HUES48 (cell line): ENCODE data around the gene FCRLA.

ENCODE experiments used
- H3K27ac ChIP-seq: one replicate; pipeline ENCODE4 v1.7.0; 2013; ENCODE audit warnings: low read depth, low read length, inconsistent platforms
- H3K27me3 ChIP-seq: 2 replicates; pipeline ENCODE4 v1.6.1; 2013; ENCODE audit warnings: mild to moderate bottlenecking, low read length; ENCODE audit not compliant: control insufficient read depth, insufficient read depth
- H3K36me3 ChIP-seq: 2 replicates; pipeline ENCODE4 v1.6.1; 2013; ENCODE audit warnings: low read length; ENCODE audit not compliant: control insufficient read depth, insufficient read depth
- H3K4me1 ChIP-seq: 2 replicates; pipeline ENCODE4 v1.6.1; 2013; ENCODE audit warnings: mild to moderate bottlenecking, low read length; ENCODE audit not compliant: control insufficient read depth, insufficient read depth
- H3K4me3 ChIP-seq: 2 replicates; pipeline ENCODE4 v1.5.1; 2013; ENCODE audit warnings: mild to moderate bottlenecking, low read depth, low read length
- H3K9ac ChIP-seq: 2 replicates; pipeline ENCODE4 v1.6.1; 2013; ENCODE audit warnings: mild to moderate bottlenecking, low read depth, low read length, moderate library complexity
- H3K9me3 ChIP-seq: 2 replicates; pipeline ENCODE4 v1.6.1; 2013; ENCODE audit warnings: low read length; ENCODE audit not compliant: control insufficient read depth, insufficient read depth

The FCRLA gene

GRCh38 chr1:161736335-161736969, 29.4 kb downstream of the FCRLA start:
- Histone ChIP-seq H3K4me1 (peaks cover 29% of the 10 kb centered on the region), H3K9ac (no peak overlapping the region), H3K27ac (no peak overlapping the region), H3K9me3 (no peaks in the 10 kb centered on the region), H3K4me3 (peak overlapping the region; percentile 16; the same call in 1 of the 2 replicates), H3K36me3 (no peaks in the 10 kb centered on the region), H3K27me3 (no peaks in the 10 kb centered on the region)

GRCh38 chr1:161737625-161738024, 30.6 kb downstream of the FCRLA start:
- peak overlapping the region; percentile 64 for H3K27ac ChIP-seq
- no peak overlapping the region for H3K9ac ChIP-seq
- no peaks in the 10 kb centered on the region for H3K36me3 ChIP-seq
- no peaks in the 10 kb centered on the region for H3K27me3 ChIP-seq
- H3K4me1 ChIP-seq, result peaks cover 27% of the 10 kb centered on the region
- H3K9me3 ChIP-seq, result no peaks in the 10 kb centered on the region
- H3K4me3 ChIP-seq, result peak overlapping the region; percentile 4; the same call in 1 of the 2 replicates

GRCh38 chr1:161738627-161739287, 31.7 kb downstream of the FCRLA start:
- H3K36me3 ChIP-seq, result no peaks in the 10 kb centered on the region
- peaks cover 27% of the 10 kb centered on the region for H3K4me1 ChIP-seq
- no peak overlapping the region for H3K27ac ChIP-seq
- H3K4me3 ChIP-seq, result no peak overlapping the region
- no peaks in the 10 kb centered on the region for H3K9me3 ChIP-seq
- no peaks in the 10 kb centered on the region for H3K27me3 ChIP-seq
- no peak overlapping the region for H3K9ac ChIP-seq

GRCh38 chr1:161739865-161740566, 33.0 kb downstream of the FCRLA start:
- Histone ChIP-seq H3K9me3 (no peaks in the 10 kb centered on the region), H3K36me3 (no peaks in the 10 kb centered on the region), H3K27me3 (no peaks in the 10 kb centered on the region), H3K27ac (no peak overlapping the region), H3K4me1 (peaks cover 27% of the 10 kb centered on the region), H3K9ac (no peak overlapping the region), H3K4me3 (no peak overlapping the region)

GRCh38 chr1:161740921-161741320, 33.9 kb downstream of the FCRLA start:
- no peaks in the 10 kb centered on the region for H3K36me3 ChIP-seq
- no peaks in the 10 kb centered on the region for H3K9me3 ChIP-seq
- H3K4me1 ChIP-seq, result peaks cover 24% of the 10 kb centered on the region
- no peak overlapping the region for H3K27ac ChIP-seq
- no peak overlapping the region for H3K4me3 ChIP-seq
- no peak overlapping the region for H3K9ac ChIP-seq
- no peaks in the 10 kb centered on the region for H3K27me3 ChIP-seq

- no peaks in the 10 kb centered on the region; the same call in 1 of the 2 replicates for H3K27me3 ChIP-seq
- H3K36me3 ChIP-seq, result no peaks in the 10 kb centered on the region
- H3K4me1 ChIP-seq, result peaks cover under 1% of the 10 kb centered on the region; the same call in 1 of the 2 replicates
- no peaks in the 10 kb centered on the region for H3K9me3 ChIP-seq
- no peak overlapping the region for H3K9ac ChIP-seq
- H3K27ac ChIP-seq, result no peak overlapping the region
- H3K4me3 ChIP-seq, result no peak overlapping the region
These were observed 36.2 kb downstream of the FCRLA start for GRCh38 chr1:161743231-161743630.

- Histone ChIP-seq H3K27ac (no peak overlapping the region), H3K36me3 (peaks cover 19% of the 10 kb centered on the region), H3K4me3 (no peak overlapping the region), H3K9me3 (no peaks in the 10 kb centered on the region), H3K9ac (no peak overlapping the region), H3K27me3 (no peaks in the 10 kb centered on the region; the same call in 1 of the 2 replicates), H3K4me1 (peaks cover 6% of the 10 kb centered on the region; the same call in 1 of the 2 replicates)
These were observed 40.8 kb downstream of the FCRLA start for GRCh38 chr1:161747801-161748200.

GRCh38 chr1:161749509-161750407, 42.7 kb downstream of the FCRLA start, which contains the start of gene DUSP12:
Gene DUSP12, plus strand, starts transcription at chr1:161749786. Its CDS starts 16 bp downstream, at chr1:161749802.
- H3K27ac ChIP-seq, result peak within 1 kb of the TSS; percentile 98
- H3K36me3 ChIP-seq, result peaks cover 37% of the 10 kb centered on the region
- no peaks in the 10 kb centered on the region for H3K9me3 ChIP-seq
- peak within 1 kb of the TSS; percentile 93 for H3K9ac ChIP-seq
- H3K27me3 ChIP-seq, result no peaks in the 10 kb centered on the region; the same call in 1 of the 2 replicates
- peak within 1 kb of the TSS; percentile 79 for H3K4me3 ChIP-seq
- peaks cover 6% of the 10 kb centered on the region; the same call in 1 of the 2 replicates for H3K4me1 ChIP-seq

- Histone ChIP-seq H3K9me3 (no peaks in the 10 kb centered on the region), H3K4me3 (no peak overlapping the region), H3K9ac (no peak overlapping the region), H3K27me3 (no peaks in the 10 kb centered on the region), H3K36me3 (peaks cover 2% of the 10 kb centered on the region; the same call in 1 of the 2 replicates), H3K4me1 (no peaks in the 10 kb centered on the region), H3K27ac (no peak overlapping the region)
These were observed 56.6 kb downstream of the FCRLA start for GRCh38 chr1:161763522-161764098.
